ENCODE results near the gene SPATA25.
"Not testable (repeated sequence)": the region's sequence is repeated elsewhere in the genome, so short reads cannot be mapped to it uniquely, and the experiment has no call there.

SPATA25 gene

GRCh38 chr20:45887346-45887715 lies at the start of gene SPATA25:
Gene SPATA25 (minus strand): TSS chr20:45887622. CDS start chr20:45887590, 32 bp downstream.
- DNase-seq (ENCODE audit: low read depth): no peak

- no peak for DNase-seq (ENCODE audit: low read depth)
Observed at GRCh38 chr20:45935416-45936046, 48.1 kb upstream of the SPATA25 start.

GRCh38 chr20:45934586-45935415 lies 47.4 kb upstream of the SPATA25 start, which contains the start of gene PCIF1:
Gene PCIF1 (plus strand): TSS chr20:45934683. CDS start chr20:45939000, 4,317 bp downstream.
- DNase-seq (ENCODE audit: low read depth): peak; percentile 96

GRCh38 chr20:45934046-45934585 lies 46.7 kb upstream of the SPATA25 start:
- DNase-seq (ENCODE audit: low read depth): no peak

GRCh38 chr20:45933266-45934045 lies 46.0 kb upstream of the SPATA25 start:
- DNase-seq (ENCODE audit: low read depth): no peak

- DNase-seq (ENCODE audit: low read depth): not testable (repeated sequence)
Observed at GRCh38 chr20:45931680-45932079, 44.3 kb upstream of the SPATA25 start.

GRCh38 chr20:45927071-45927878 lies 39.9 kb upstream of the SPATA25 start:
- no peak for DNase-seq (ENCODE audit: low read depth)

GRCh38 chr20:45926731-45927070 lies 39.3 kb upstream of the SPATA25 start:
- no peak for DNase-seq (ENCODE audit: low read depth)

- DNase-seq (ENCODE audit: low read depth): no peak
Observed at GRCh38 chr20:45925821-45926506, 38.5 kb upstream of the SPATA25 start.

- no peak for DNase-seq (ENCODE audit: low read depth)
Observed at GRCh38 chr20:45924391-45925261, 37.2 kb upstream of the SPATA25 start.

GRCh38 chr20:45921337-45922189 lies 34.1 kb upstream of the SPATA25 start:
- DNase-seq (ENCODE audit: low read depth): no peak

- DNase-seq (ENCODE audit: low read depth): no peak
Observed at GRCh38 chr20:45920462-45921336, 33.3 kb upstream of the SPATA25 start.

- no peak for DNase-seq (ENCODE audit: low read depth)
Observed at GRCh38 chr20:45919542-45920399, 32.3 kb upstream of the SPATA25 start.

- DNase-seq (ENCODE audit: low read depth): no peak
Observed at GRCh38 chr20:45918779-45919537, 31.5 kb upstream of the SPATA25 start.

- no peak for DNase-seq (ENCODE audit: low read depth)
Observed at GRCh38 chr20:45918182-45918737, 30.8 kb upstream of the SPATA25 start.

- no peak for DNase-seq (ENCODE audit: low read depth)
Observed at GRCh38 chr20:45917790-45918141, 30.3 kb upstream of the SPATA25 start.

Measured in GM04504 (cell line).